OCI-LY7 (cell line): ENCODE measurements around the gene RSPH4A. TPM values are rescaled to one million over a fixed set of nuclear protein-coding genes. Genes with fewer than 3 reads are reported as not detected.
"Not testable (repeated sequence)": the region's sequence is repeated elsewhere in the genome, so short reads cannot be mapped to it uniquely, and the experiment has no call there.

ENCODE experiments used
- BruUV-seq: library from RNA; stranded (reverse); fragments of 400-500 nt; replicated peaks from 2 replicates; lab custom pipeline; 2021; lab: Mats Ljungman, UMichigan
- CTCF ChIA-PET: fragments of 300-600 bp; sonication (Branson Sonifier 250); formaldehyde crosslinking; loops from one replicate; lab custom pipeline; 2022; ENCODE audit warnings: antibody characterized with exemption; ENCODE audit not compliant: unreplicated experiment; lab: Charles Lee
- POLR2A ChIA-PET: fragments of 300-600 bp; sonication (Branson Sonifier 250); formaldehyde crosslinking; loops from one replicate; lab custom pipeline; 2022; ENCODE audit warnings: antibody characterized with exemption; lab: Charles Lee
- DNase-seq: peaks from one replicate; pipeline ENCODE4 v3.0.0-alpha.2; 2015; ENCODE audit warnings: low spot score
- H2AFZ ChIP-seq: fragments of 200-600 bp; sonication (generic), shearing (Covaris generic); 2 replicates; pipeline ENCODE4 v1.6.1; 2014; ENCODE audit warnings: mild to moderate bottlenecking, antibody characterized with exemption, low read length, moderate library complexity
- H3K27ac ChIP-seq: fragments of 200-600 bp; sonication (generic); 2 replicates; pipeline ENCODE4 v1.5.1; 2014; ENCODE audit warnings: mixed run types, low read depth, mild to moderate bottlenecking, moderate library complexity, low read length, inconsistent platforms; ENCODE audit not compliant: poor library complexity, severe bottlenecking
- H3K36me3 ChIP-seq: fragments of 200-600 bp; sonication (generic); 2 replicates; pipeline ENCODE4 v1.6.1; 2014; ENCODE audit warnings: mild to moderate bottlenecking, antibody characterized with exemption, low read length, moderate library complexity, mixed read lengths; ENCODE audit not compliant: insufficient read depth
- H3K4me1 ChIP-seq: fragments of 200-600 bp; sonication (generic); 2 replicates; pipeline ENCODE4 v1.5.1; 2014; ENCODE audit warnings: mild to moderate bottlenecking, low read length; ENCODE audit not compliant: insufficient read depth, poor library complexity, severe bottlenecking
- H3K4me2 ChIP-seq: fragments of 200-600 bp; sonication (generic); 2 replicates; pipeline ENCODE4 v1.6.1; 2014; ENCODE audit warnings: mild to moderate bottlenecking, low read length
- H3K4me3 ChIP-seq: fragments of 200-600 bp; sonication (generic); 2 replicates; pipeline ENCODE4 v1.5.1; 2014; ENCODE audit warnings: mild to moderate bottlenecking, low read depth, low read length; ENCODE audit not compliant: poor library complexity, severe bottlenecking
- H3K79me2 ChIP-seq: fragments of 200-600 bp; sonication (generic); 2 replicates; pipeline ENCODE4 v1.6.1; 2016; ENCODE audit warnings: low read depth, mild to moderate bottlenecking, low read length, moderate library complexity, mixed read lengths; ENCODE audit not compliant: insufficient read depth
- H3K9me2 ChIP-seq: fragments of 200-600 bp; sonication (generic); 2 replicates; pipeline ENCODE4 v1.6.1; 2016; ENCODE audit warnings: mild to moderate bottlenecking, low read length, mixed read lengths; ENCODE audit not compliant: insufficient read depth
- H3K9me3 ChIP-seq: fragments of 200-600 bp; sonication (generic); 2 replicates; pipeline ENCODE4 v1.6.1; 2014; ENCODE audit warnings: mild to moderate bottlenecking, mixed run types, low read length, mixed read lengths
- H4K20me1 ChIP-seq: fragments of 200-600 bp; sonication (generic); 2 replicates; pipeline ENCODE4 v1.6.1; 2014; ENCODE audit warnings: mild to moderate bottlenecking, antibody characterized with exemption, low read length, moderate library complexity, mixed read lengths; ENCODE audit not compliant: insufficient read depth
- CTCF ChIP-seq: fragments of 200-600 bp; sonication (generic); conservative IDR thresholded peaks from 2 replicates; pipeline ENCODE4 v1.5.1; 2014; ENCODE audit warnings: mild to moderate bottlenecking, antibody characterized with exemption, low read length, moderate library complexity, mixed read lengths
- EZH2phosphoT487 ChIP-seq: fragments of 200-600 bp; sonication (generic); IDR thresholded peaks from 2 replicates; pipeline ENCODE4 v1.6.1; 2018; ENCODE audit warnings: low read depth, borderline replicate concordance, mild to moderate bottlenecking, mixed run types, antibody characterized with exemption, low read length, moderate library complexity, mixed read lengths
- intact Hi-C: fragments of 100-400 bp; cut with micrococcal nuclease; formaldehyde crosslinking; loops from one replicate; pipeline ENCODE4 v1.10.0; 2022; ENCODE audit not compliant: unreplicated experiment
- total RNA-seq, 2 experiments: library from RNA; depleted of rRNA in 1 of 2; stranded (reverse); fragments of >200 nt in 1 of 2; shearing (Covaris generic) in 1 of 2; gene quantifications; 2 replicates each; pipeline ENCODE4 v1.2.3, GENCODE V29; 2014 to 2022

The RSPH4A gene
- total RNA-seq, 2 experiments from 2014 or later, result 0.16 TPM; not detected in 1

GRCh38 chr6:116662202-116662601, 45.9 kb downstream of the RSPH4A start:
- no TSS peak for BruUV-seq
- TF ChIP-seq CTCF (no peak), EZH2phosphoT487 (no peak)
- POLR2A ChIA-PET, result interaction anchor here (0.5 to 1.3 kb wide), 3 partner anchors 13 to 51 kb away, joined by 3 read pairs; no protein-coding TSS in a partner anchor

GRCh38 chr6:116663308-116663707, 47.0 kb downstream of the RSPH4A start:
- Histone ChIP-seq H2AFZ (no peak overlapping the region), H3K4me3 (no peak overlapping the region), H3K9me3 (no peaks in the 10 kb centered on the region), H3K4me1 (peaks cover 26% of the 10 kb centered on the region), H3K4me2 (no peak overlapping the region; the same call in 1 of the 2 replicates), H3K27ac (no peak overlapping the region), H4K20me1 (peaks cover 29% of the 10 kb centered on the region; the same call in 1 of the 2 replicates), H3K79me2 (peaks cover 89% of the 10 kb centered on the region), H3K36me3 (peaks cover 36% of the 10 kb centered on the region), H3K9me2 (no peaks in the 10 kb centered on the region)
- CTCF ChIA-PET, result no interaction called here
- no TSS peak for BruUV-seq
- POLR2A ChIA-PET, result no interaction called here
- no peak for TF ChIP-seq CTCF
- TF ChIP-seq EZH2phosphoT487, result no peak
- DNase-seq, result no peak
- intact Hi-C loops, result loop anchor here (10.0 kb wide), 2 partner anchors 249 to 389 kb away; partner anchors contain the start of gene TSPYL1

More at GRCh38 chr6:116662202-116662601, 45.9 kb downstream of the RSPH4A start:
- Histone ChIP-seq H3K4me3 (no peak overlapping the region), H3K9me3 (no peaks in the 10 kb centered on the region), H3K36me3 (peaks cover 46% of the 10 kb centered on the region), H2AFZ (no peak overlapping the region), H3K9me2 (no peaks in the 10 kb centered on the region), H3K27ac (no peak overlapping the region), H3K79me2 (peaks cover 78% of the 10 kb centered on the region), H3K4me2 (no peak overlapping the region), H4K20me1 (peaks cover 21% of the 10 kb centered on the region; the same call in 1 of the 2 replicates), H3K4me1 (peaks cover 22% of the 10 kb centered on the region)
- CTCF ChIA-PET, result no interaction called here
- intact Hi-C loops, result loop anchor here (10.0 kb wide), 2 partner anchors 247 to 387 kb away; partner anchors contain the start of gene TSPYL1
- DNase-seq, result no peak

GRCh38 chr6:116664169-116664568, 47.9 kb downstream of the RSPH4A start:
- POLR2A ChIA-PET, result interaction anchor here (0.7 kb wide), 2 partner anchors 117 to 435 kb away, joined by 3 read pairs; no protein-coding TSS in a partner anchor
- Histone ChIP-seq H4K20me1 (peaks cover 29% of the 10 kb centered on the region; the same call in 1 of the 2 replicates), H3K4me1 (peaks cover 26% of the 10 kb centered on the region), H3K79me2 (peaks cover 92% of the 10 kb centered on the region), H3K36me3 (peaks cover 28% of the 10 kb centered on the region), H3K4me2 (peak overlapping the region; percentile 95; the same call in 1 of the 2 replicates)
- H3K4me3 ChIP-seq, H3K9me3 ChIP-seq, CTCF ChIA-PET, H3K9me2 ChIP-seq, BruUV-seq, H3K27ac ChIP-seq, DNase-seq, H2AFZ ChIP-seq: not testable (repeated sequence)
- intact Hi-C loops, result loop anchor here (10.0 kb wide), 2 partner anchors 249 to 389 kb away; partner anchors contain the start of gene TSPYL1
